HG03575 (cell line): ENCODE results near the gene ZMYND15.

Experiments
- ATAC-seq: cut with Tn5 transposase; IDR thresholded peaks from one replicate; pipeline ENCODE4 v1.9.1; 2021; ENCODE audit not compliant: unreplicated experiment, insufficient number of reproducible peaks, low FRiP score; ENCODE audit errors: extremely low read depth

The ZMYND15 gene

DNA sequence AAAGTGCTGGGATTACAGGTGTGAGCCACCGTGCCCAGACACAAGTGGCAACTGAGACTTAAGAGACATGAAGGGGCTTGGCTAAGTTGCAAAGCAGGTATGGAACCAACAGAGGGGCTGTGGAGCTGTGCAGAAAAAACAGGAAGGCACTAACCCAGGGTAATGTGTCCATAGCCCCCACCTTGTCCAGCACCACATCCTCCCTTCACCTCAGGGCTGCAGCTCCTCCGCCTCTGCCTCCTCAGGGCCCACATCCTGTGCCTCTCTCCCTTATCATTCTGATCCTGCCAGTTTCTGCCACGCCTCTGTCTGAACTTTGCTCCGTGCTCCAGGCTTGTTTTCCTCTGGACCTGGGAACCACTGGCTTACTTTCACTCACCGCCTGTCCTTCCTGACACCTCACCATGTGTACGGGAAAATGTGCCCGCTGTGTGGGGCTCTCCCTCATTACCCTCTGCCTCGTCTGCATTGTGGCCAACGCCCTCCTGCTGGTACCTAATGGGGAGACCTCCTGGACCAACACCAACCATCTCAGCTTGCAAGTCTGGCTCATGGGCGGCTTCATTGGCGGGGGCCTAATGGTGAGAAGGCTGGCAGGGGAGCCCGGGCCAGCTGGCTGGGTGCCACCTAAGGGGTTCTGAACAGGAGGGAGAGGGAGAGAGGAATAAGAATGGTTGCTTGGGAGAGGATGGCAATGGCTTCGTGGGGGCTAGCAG is 32.0 kb downstream of the ZMYND15 start, which contains the start of gene TM4SF5:
Gene TM4SF5, plus strand, starts transcription at position 368 of the 716 bp plus-strand sequence. Its CDS starts 37 bp downstream, at position 405.
- no peak for ATAC-seq

DNA sequence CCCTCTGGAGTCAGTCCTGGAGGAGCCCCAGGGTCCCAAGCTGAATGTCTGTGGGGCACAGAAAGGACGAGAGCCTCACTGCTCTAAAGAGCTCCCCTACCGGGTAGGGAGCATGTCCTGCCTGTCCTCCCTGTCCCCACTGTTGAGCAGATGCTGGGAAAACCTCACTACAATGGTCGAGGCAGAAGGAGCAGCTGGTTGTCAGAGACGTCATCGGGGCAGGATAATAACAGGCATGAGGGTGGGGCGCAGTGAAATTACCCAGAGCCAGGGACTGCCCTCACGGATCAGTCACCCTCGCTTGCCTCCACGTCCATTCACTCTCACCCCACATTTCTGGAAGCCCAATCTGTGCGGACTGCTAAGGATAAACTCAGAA is 32.6 kb downstream of the ZMYND15 start:
- ATAC-seq, result no peak

DNA sequence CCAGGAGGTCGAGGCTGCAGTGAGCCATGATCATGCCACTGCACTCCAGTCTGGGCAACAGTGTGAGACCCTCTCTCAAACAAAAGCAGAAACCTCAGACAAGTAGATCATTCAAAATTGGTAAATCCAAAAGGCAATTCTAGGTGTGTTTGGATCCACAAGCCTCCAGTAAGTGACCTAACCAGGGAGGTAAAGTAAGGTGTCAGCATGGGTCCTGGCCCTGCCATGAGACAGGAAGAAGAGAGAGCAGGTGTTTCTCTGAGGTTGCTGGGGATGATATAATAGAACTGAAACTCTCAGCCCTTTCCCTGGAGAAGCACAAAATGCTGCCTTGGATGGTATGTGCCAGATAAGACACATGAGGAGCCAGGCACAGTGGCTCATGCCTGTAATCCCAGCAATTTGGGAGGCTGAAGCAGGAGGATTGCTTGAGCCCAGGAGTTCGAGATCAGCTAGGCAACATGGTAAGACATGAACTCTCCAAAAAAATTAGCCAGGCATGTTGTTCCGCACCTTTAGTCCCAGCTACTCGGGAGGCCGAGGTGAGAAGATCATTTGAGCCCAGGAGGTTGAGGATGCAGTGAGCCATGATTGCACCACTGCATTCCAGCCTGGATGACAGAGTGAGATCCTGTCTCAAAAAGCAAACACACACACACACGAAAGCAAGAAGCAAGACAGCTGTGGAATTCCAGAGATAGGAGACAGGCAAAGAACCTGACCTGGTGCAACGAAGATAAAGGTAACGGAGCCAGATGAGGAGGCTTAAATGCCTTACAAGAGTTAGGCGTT is 38.5 kb downstream of the ZMYND15 start:
- no peak for ATAC-seq

DNA sequence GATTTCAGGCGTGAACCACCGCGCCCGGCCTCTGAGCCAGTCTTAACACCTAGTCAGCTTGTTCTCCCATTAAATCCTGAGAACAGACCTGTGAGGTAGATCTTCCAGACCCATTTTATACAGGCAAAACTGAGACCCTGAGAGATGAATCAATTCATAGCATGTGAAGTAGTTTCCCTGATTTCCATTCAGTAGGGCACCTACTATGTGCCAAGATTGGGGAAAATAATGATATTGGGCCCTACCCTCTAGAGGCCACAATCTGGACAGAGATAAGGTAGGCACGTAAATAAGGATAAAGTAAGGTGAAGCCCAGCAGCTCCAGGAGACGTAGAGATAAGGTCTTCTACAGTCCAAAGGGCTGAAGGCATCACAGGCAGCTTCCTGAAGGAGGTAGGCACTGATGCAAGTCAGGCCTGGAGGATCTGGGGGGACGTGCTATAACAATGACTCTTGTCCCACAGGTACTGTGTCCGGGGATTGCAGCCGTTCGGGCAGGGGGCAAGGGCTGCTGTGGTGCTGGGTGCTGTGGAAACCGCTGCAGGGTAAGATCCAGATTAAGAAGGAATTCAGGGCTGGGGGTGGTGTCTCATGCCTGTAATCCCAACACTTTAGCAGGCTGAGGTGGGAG is 40.8 kb downstream of the ZMYND15 start:
- no peak for ATAC-seq

DNA sequence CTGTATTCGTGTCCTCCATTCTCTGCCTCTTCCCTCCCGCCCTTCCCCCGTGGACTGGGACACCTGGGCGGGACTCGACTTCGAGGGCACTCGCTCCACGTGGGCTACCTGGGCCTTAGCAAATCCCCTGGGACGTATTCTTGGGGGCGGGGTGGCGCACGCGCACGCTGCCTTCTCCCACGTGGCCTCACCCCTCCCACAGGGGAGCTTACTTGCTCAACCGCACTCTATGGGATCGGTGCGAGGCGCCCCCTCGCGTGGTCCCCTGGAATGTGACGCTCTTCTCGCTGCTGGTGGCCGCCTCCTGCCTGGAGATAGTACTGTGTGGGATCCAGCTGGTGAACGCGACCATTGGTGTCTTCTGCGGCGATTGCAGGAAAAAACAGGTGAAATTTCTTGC is 43.0 kb downstream of the ZMYND15 start:
- no peak for ATAC-seq

DNA sequence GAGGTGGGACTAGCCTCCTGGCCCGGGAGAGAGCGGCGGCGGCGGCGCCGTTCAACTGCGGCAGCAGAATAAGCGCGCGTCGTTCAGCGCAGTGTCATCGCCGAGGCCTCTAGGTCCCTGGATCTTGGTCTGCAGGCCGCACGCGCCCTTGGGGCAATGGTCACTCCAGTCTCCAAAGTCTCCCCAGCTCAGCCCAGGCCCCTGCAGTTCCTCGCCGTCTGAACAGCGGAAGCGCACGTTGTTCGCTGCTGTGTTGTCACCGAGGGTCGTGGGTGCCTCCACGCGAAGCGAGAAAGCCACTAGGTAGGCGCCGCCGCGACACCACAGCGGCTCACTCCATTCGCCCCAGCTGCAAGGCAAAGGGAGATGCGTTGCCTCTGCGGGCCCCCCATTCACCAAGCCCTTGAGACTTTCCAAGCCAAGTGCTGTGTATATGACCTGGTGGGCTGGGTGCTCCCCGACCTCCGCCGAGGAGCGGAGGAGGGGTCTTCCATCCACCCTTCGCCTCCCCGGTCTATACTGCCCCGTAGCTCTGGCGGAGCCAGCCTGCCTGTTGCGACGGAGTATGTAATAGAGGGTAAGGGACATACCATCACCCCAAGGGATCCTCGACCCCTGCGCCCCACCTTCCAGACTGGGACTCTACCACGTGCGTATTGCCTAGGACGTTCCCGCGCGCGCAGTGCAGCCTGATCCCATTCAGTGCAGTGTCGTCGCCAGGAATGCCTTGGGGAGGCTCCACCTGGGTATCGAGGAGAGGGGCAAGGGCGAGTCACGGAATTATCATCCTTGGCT is 45.9 kb downstream of the ZMYND15 start:
- ATAC-seq, result no peak

DNA sequence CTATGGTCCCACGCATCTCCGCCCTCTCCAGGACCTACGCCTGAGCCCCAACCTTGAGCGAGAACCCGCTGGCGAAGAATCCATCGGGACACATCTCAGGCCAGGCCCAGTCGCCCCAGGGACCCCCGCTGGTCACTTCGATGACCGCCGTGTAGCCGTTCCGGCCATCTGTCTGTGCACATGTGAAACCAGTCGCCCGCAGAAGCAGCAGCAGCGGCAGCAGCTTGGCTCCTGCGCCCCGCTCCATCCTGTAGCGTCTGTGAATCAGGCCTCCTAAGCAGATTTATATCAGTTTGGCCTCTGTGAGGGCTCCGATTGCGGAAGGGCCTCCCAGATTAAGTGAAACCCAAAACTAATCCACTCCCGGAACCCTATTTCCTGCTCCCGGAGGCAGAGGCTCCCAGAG is 46.5 kb downstream of the ZMYND15 start, which contains the start of gene VMO1:
Gene VMO1, minus strand, starts transcription at position 259 of the 406 bp plus-strand sequence. Its CDS starts 12 bp downstream, at position 247.
- ATAC-seq, result no peak

DNA sequence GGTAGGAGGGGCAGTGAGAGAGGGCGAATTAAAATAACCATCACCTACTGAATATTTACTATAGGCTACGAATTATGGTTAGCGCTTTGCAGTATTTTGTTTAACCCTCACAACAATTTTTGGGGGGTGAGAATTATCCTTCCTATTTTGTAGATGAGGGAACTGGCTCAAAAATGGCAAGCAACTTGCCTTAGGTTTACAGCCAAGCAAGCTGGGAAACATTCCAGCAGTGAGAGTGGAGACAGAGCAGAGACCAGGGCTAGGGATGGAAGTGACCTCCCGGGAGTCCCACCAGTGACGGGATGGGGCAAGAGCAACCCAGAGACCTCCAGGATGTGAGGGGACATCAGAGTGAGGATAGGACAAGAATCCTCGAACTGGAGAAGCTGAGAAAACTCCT is 46.9 kb downstream of the ZMYND15 start:
- no peak for ATAC-seq

DNA sequence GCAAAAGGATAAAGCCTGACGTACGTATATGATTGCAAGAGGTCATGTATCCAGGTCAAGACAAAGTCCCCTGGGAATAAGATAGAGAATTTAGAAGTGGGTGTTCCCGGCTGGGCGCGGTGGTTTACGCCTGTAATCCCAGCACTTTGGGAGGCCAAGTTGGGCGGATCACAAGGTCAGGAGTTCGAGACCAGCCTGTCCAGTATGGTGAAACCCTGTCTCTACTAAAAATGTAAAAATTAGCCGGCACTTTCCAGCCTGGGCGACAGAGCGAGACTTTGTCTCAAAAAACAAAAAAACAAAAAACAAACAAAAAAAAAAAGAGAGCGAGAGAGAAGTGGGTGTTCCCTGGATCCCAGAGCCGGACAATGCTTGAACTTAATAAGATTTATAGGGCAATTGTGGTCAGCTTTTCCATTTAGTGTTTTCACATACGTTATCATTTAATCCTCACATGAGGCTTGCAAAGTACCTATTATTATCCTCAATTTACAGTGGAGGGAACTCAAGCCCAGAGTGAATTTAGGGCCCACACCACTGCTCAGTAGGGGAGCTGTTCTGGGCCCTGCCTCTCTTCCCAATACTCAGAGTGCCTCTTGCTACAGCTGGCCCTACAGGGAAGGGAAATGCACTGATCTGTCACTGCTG is 48.6 kb downstream of the ZMYND15 start:
- ATAC-seq, result no peak

DNA sequence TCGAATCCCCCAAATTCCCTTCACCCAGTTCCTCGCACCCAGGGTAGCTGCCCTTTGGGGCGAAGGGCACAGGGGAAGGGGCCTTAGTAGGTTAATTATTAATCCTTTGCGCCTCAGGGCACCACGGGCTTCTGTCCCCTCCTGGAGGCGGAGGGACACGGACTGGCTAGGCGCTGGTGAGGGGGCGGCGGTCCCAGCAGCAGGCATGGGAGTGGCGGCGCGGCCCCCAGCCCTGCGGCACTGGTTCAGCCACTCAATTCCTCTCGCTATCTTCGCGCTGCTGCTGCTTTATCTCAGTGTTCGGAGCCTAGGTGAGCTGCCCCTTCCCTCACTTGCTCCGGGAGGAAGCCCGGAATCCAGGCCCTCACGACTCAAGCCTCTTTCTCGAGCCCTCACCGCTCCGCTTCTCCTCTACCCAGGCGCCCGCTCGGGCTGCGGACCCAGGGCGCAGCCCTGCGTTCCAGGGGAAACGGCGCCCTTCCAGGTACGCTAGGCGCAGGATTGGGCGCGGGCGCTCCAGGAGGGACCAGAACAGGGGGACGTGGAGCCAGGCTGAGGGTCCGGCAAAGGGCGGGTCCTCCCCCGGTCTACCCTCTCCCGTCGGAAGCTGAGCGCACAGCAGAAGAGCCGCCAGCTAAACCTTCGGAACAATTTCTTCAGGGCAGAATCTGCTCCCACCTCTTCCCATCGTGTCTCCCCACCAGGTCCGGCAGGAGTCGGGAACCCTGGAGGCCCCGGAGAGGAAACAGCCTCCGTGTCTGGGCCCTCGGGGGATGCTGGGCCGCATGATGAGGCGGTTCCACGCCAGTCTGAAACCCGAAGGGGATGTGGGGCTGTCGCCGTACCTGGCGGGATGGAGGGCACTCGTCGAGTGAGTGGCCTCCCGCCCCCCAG is 49.4 kb downstream of the ZMYND15 start, which contains the start of gene GLTPD2:
Gene GLTPD2, plus strand, starts transcription at position 158 of the 894 bp plus-strand sequence. Its CDS starts 48 bp downstream, at position 206.
- no peak for ATAC-seq

DNA sequence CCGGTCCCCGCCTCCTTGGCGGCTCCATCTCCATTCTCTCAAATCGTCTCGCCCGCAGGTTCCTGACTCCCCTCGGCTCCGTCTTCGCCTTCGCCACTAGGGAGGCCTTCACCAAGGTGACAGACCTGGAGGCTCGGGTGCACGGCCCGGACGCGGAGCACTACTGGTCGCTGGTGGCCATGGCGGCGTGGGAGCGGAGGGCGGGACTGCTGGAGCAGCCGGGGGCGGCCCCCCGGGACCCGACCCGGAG is 50.0 kb downstream of the ZMYND15 start:
- no peak for ATAC-seq

DNA sequence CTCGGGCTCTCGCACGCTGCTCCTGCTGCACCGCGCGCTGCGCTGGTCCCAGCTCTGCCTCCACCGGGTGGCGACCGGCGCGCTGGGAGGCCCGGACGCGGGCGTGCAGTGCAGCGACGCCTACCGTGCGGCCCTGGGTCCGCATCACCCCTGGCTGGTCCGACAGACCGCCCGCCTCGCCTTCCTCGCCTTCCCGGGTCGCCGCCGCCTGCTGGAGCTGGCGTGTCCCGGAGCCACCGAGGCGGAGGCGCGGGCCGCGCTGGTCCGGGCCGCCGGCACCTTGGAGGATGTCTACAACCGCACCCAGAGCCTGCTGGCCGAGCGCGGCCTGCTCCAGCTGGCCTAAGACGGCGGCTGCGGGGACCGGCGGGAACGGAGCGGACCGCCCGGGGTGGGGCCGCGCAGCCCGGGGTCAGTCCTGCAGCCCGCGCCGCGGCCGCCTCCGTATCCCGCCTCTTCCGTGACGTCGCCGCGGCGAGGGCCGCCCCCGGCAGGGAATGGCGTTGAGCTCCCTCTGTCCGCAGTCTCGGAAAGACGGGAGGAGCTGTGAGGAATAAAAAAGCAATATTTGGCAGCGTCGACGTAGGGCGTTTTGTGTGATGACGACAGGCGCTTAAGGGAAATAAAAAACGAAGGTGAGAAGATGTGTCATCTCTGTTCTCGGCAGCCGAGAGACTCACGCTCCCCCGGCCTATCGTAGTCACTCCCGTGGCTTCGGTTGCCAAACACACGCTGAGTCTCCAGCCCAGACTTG is 50.5 kb downstream of the ZMYND15 start:
- ATAC-seq, result no peak

DNA sequence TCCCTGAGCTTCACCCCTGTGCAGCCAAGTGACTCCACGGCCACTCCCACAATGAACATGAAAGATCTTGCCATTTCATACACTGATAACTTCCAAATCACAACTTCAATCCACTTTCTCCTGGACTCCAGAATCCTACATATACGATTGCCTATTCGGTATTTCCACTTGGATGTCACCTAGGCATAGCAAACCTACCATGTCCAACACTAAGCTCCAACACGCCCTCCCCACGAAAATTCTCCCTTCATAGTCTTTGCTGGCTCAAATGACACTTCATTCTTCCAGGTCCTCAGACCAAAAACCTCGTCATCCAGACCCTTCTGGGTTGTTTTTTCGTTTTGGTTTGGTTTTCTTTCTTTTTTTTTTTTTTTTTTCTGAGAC is 51.1 kb downstream of the ZMYND15 start:
- ATAC-seq, result no peak

DNA sequence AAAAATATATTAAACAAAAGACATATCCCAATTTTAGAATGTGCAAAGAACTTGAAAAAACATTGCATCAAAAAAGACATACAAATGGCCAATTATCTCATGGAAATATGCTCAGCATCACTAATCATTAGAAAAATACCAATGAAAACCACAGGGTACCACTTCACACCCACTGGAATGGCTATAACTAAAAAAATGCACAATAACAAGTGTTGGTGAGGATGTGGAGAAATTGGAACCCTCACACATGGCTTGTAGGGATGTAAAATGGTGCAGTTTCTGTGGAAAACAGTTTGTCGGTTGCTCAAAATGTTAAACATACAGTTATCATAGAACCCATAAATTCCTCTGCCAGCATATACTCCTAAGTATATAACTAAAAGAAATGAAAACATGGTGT is 55.5 kb downstream of the ZMYND15 start:
- no peak for ATAC-seq
